Trophoblast cell (in vitro differentiated cells and primary cell): Measurements from ENCODE around the gene B3GAT2.

Experiments used
- DNase-seq, 2 donors: peaks; one replicate each; pipeline ENCODE4 v3.0.0-alpha.2; 2016
- H2AFZ ChIP-seq: 2 replicates; pipeline ENCODE4 v1.6.1; 2013; ENCODE audit warnings: low read length, moderate library complexity, mild to moderate bottlenecking; ENCODE audit not compliant: insufficient read depth, poor library complexity
- H2AK5ac ChIP-seq: 2 replicates; pipeline ENCODE4 v1.6.1; 2013; ENCODE audit warnings: mild to moderate bottlenecking, low read length
- H2BK120ac ChIP-seq: 2 replicates; pipeline ENCODE4 v1.6.1; 2013; ENCODE audit warnings: low read length, mild to moderate bottlenecking, moderate library complexity; ENCODE audit not compliant: insufficient read depth, poor library complexity
- H2BK12ac ChIP-seq: 2 replicates; pipeline ENCODE4 v1.6.1; 2013; ENCODE audit warnings: mild to moderate bottlenecking, low read length, moderate library complexity
- H2BK5ac ChIP-seq: 2 replicates; pipeline ENCODE4 v1.6.1; 2013; ENCODE audit warnings: low read length, low read depth, moderate library complexity, mild to moderate bottlenecking; ENCODE audit not compliant: poor library complexity
- H3K14ac ChIP-seq: 2 replicates; pipeline ENCODE4 v1.6.1; 2013; ENCODE audit warnings: mild to moderate bottlenecking, low read length
- H3K18ac ChIP-seq: 2 replicates; pipeline ENCODE4 v1.6.1; 2013; ENCODE audit warnings: mild to moderate bottlenecking, low read length
- H3K23ac ChIP-seq: 2 replicates; pipeline ENCODE4 v1.6.1; 2013; ENCODE audit warnings: low read length
- H3K27ac ChIP-seq: 2 replicates; pipeline ENCODE4 v1.5.1; 2013; ENCODE audit warnings: low read depth, mild to moderate bottlenecking, inconsistent platforms, low read length, moderate library complexity
- H3K27me3 ChIP-seq: 2 replicates; pipeline ENCODE4 v1.6.1; 2013; ENCODE audit warnings: inconsistent platforms, mild to moderate bottlenecking, low read length, moderate library complexity; ENCODE audit not compliant: insufficient read depth
- H3K36me3 ChIP-seq, 2 experiments: 1 replicate in 1 of 2; 2 replicates in 1 of 2; pipeline ENCODE4 v1.6.1; 2013; ENCODE audit warnings: low read length in 2 of 2, mild to moderate bottlenecking in 2 of 2, moderate library complexity in 1 of 2; ENCODE audit not compliant: insufficient read depth in 2 of 2, control insufficient read depth in 1 of 2
- H3K4ac ChIP-seq: 2 replicates; pipeline ENCODE4 v1.6.1; 2013; ENCODE audit warnings: low read depth, mild to moderate bottlenecking, low read length, moderate library complexity
- H3K4me1 ChIP-seq, 2 experiments: 1 replicate in 1 of 2; 2 replicates in 1 of 2; pipeline ENCODE4 v1.6.1; 2013; ENCODE audit warnings: low read length in 2 of 2, mild to moderate bottlenecking in 2 of 2, moderate library complexity in 1 of 2; ENCODE audit not compliant: insufficient read depth in 2 of 2, control insufficient read depth in 1 of 2
- H3K4me2 ChIP-seq: 2 replicates; pipeline ENCODE4 v1.6.1; 2013; ENCODE audit warnings: inconsistent platforms, mild to moderate bottlenecking, low read length, moderate library complexity
- H3K4me3 ChIP-seq: 2 replicates; pipeline ENCODE4 v1.5.1; 2013; ENCODE audit warnings: mild to moderate bottlenecking, low read depth, low read length, inconsistent platforms
- H3K79me1 ChIP-seq: one replicate; pipeline ENCODE4 v1.6.1; 2013; ENCODE audit warnings: low read length
- H3K79me2 ChIP-seq: 2 replicates; pipeline ENCODE4 v1.6.1; 2013; ENCODE audit warnings: low read length, mild to moderate bottlenecking; ENCODE audit not compliant: control insufficient read depth, insufficient read depth, poor library complexity
- H3K9ac ChIP-seq: 2 replicates; pipeline ENCODE4 v1.6.1; 2013; ENCODE audit warnings: mild to moderate bottlenecking, low read length
- H3K9me3 ChIP-seq: 2 replicates; pipeline ENCODE4 v1.6.1; 2013; ENCODE audit warnings: low read depth, mild to moderate bottlenecking, control low read depth, inconsistent platforms, low read length; ENCODE audit not compliant: insufficient read depth
- H4K12ac ChIP-seq: 2 replicates; pipeline ENCODE4 v1.6.1; 2013; ENCODE audit warnings: low read depth, mild to moderate bottlenecking, low read length, moderate library complexity
- H4K8ac ChIP-seq: 2 replicates; pipeline ENCODE4 v1.6.1; 2013; ENCODE audit warnings: low read depth, mild to moderate bottlenecking, low read length, moderate library complexity
- H4K91ac ChIP-seq: one replicate; pipeline ENCODE4 v1.6.1; 2013; ENCODE audit warnings: low read depth, mild to moderate bottlenecking, low read length, moderate library complexity
- WGBS: extraction: QIAGEN DNeasy Blood & Tissue Kit; methylation state at CpG from one replicate; pipeline ENCODE4 v1.1.7; 2013; ENCODE audit warnings: missing lambda C conversion rate; ENCODE audit not compliant: insufficient read length, insufficient coverage; ENCODE audit errors: extremely low coverage; 5-methylcytosine and 5-hydroxymethylcytosine counted together

The B3GAT2 gene

GRCh38 chr6:70995411-70995810 lies 38.6 kb upstream of the B3GAT2 start:
- Histone ChIP-seq H2BK120ac (no peak overlapping the region), H3K4me3 (no peak overlapping the region), H3K9ac (no peak overlapping the region), H2BK5ac (no peak overlapping the region), H3K4me2 (no peak overlapping the region), H3K14ac (no peak overlapping the region), H3K18ac (no peak overlapping the region), H2AFZ (no peak overlapping the region), H3K23ac (no peak overlapping the region), H3K36me3 (no peaks in the 10 kb centered on the region), H3K9me3 (peaks cover 2% of the 10 kb centered on the region), H3K79me2 (no peaks in the 10 kb centered on the region), H3K27ac (no peak overlapping the region), H3K79me1 (no peaks in the 10 kb centered on the region), H4K8ac (no peak overlapping the region), H3K4me1 (no peaks in the 10 kb centered on the region), H4K91ac (no peak overlapping the region), H2BK12ac (no peak overlapping the region), H3K27me3 (no peaks in the 10 kb centered on the region), H3K4ac (no peak overlapping the region), H4K12ac (no peak overlapping the region), H2AK5ac (no peak overlapping the region)
- DNase-seq, result no peak

- Histone ChIP-seq H2AK5ac (no peak overlapping the region), H2AFZ (no peak overlapping the region), H3K27ac (no peak overlapping the region), H3K9me3 (peaks cover 2% of the 10 kb centered on the region), H3K18ac (no peak overlapping the region), H3K4me2 (no peak overlapping the region), H2BK5ac (no peak overlapping the region), H3K4ac (no peak overlapping the region), H4K12ac (no peak overlapping the region), H4K91ac (no peak overlapping the region), H2BK12ac (no peak overlapping the region), H3K14ac (no peak overlapping the region), H3K36me3 (no peaks in the 10 kb centered on the region), H3K79me1 (no peaks in the 10 kb centered on the region), H3K79me2 (no peaks in the 10 kb centered on the region), H3K4me3 (no peak overlapping the region), H2BK120ac (no peak overlapping the region), H3K23ac (no peak overlapping the region), H3K9ac (no peak overlapping the region), H4K8ac (no peak overlapping the region), H3K4me1 (no peaks in the 10 kb centered on the region), H3K27me3 (no peaks in the 10 kb centered on the region)
- DNase-seq, result no peak
- WGBS, result no CpG with 5 or more reads among the region's 2 CpGs
Observed at GRCh38 chr6:70991253-70991652, 34.4 kb upstream of the B3GAT2 start.

- H3K36me3 ChIP-seq, result no peaks in the 10 kb centered on the region
- no peak overlapping the region for H3K4me2 ChIP-seq
- no peak overlapping the region for H3K9ac ChIP-seq
- H3K79me2 ChIP-seq, result no peaks in the 10 kb centered on the region
- DNase-seq, result no peak
- H3K9me3 ChIP-seq, result no peaks in the 10 kb centered on the region
- no peaks in the 10 kb centered on the region for H3K79me1 ChIP-seq
- H2BK120ac ChIP-seq, result no peak overlapping the region
- H4K91ac ChIP-seq, result no peak overlapping the region
- H3K4me1 ChIP-seq, result no peaks in the 10 kb centered on the region
- no peak overlapping the region for H3K23ac ChIP-seq
- H4K12ac ChIP-seq, result no peak overlapping the region
- no peak overlapping the region for H2BK12ac ChIP-seq
- H3K4ac ChIP-seq, result no peak overlapping the region
- H4K8ac ChIP-seq, result no peak overlapping the region
- H3K27ac ChIP-seq, result no peak overlapping the region
- no peaks in the 10 kb centered on the region for H3K27me3 ChIP-seq
- H3K4me3 ChIP-seq, result no peak overlapping the region
- no peak overlapping the region for H2AK5ac ChIP-seq
- H2BK5ac ChIP-seq, result no peak overlapping the region
- no peak overlapping the region for H3K14ac ChIP-seq
- no CpG with 5 or more reads among the region's 4 CpGs for WGBS
- no peak overlapping the region for H2AFZ ChIP-seq
- H3K18ac ChIP-seq, result no peak overlapping the region
Observed at GRCh38 chr6:70985156-70985555, 28.3 kb upstream of the B3GAT2 start.

- Histone ChIP-seq H3K79me2 (no peaks in the 10 kb centered on the region), H3K23ac (no peak overlapping the region), H3K4me1 (no peaks in the 10 kb centered on the region), H2BK12ac (no peak overlapping the region), H4K91ac (no peak overlapping the region), H3K14ac (no peak overlapping the region), H2AFZ (no peak overlapping the region), H3K27me3 (no peaks in the 10 kb centered on the region), H3K4me3 (no peak overlapping the region), H3K9me3 (no peaks in the 10 kb centered on the region), H3K4ac (no peak overlapping the region), H3K9ac (no peak overlapping the region), H2AK5ac (no peak overlapping the region), H4K8ac (no peak overlapping the region), H3K79me1 (no peaks in the 10 kb centered on the region), H3K27ac (no peak overlapping the region), H2BK5ac (no peak overlapping the region), H3K18ac (no peak overlapping the region), H3K4me2 (no peak overlapping the region), H3K36me3 (no peaks in the 10 kb centered on the region), H2BK120ac (no peak overlapping the region), H4K12ac (no peak overlapping the region)
- no peak for DNase-seq
- no CpG with 5 or more reads among the region's 3 CpGs for WGBS
Observed at GRCh38 chr6:70982747-70983146, 25.9 kb upstream of the B3GAT2 start.
